ENCODE results near the gene MDM2.

Gene MDM2

DNA sequence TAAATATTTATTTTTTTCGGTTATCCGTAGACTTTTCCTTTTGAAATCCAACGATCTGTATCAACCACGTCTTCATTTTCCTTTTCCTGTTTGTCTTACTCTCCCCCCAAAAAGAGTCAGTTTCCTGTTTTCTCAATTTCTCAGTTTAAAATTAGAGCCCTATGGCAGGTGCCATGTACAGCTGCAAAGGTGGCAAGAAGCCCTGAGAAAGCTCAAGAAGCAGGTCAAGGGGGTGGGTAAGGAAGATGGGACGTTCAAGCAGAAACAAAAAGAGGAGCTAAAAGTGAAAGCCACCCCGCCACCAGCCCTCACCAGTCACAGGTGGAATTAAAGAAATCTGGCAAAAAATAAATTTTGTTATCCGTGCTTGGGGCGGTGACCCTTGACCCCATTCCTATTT, 35.3 kb upstream of the MDM2 start:
- DNase-seq (ENCODE audit: low spot score) = no peak
- TF ChIP-seq, protein P1, sequence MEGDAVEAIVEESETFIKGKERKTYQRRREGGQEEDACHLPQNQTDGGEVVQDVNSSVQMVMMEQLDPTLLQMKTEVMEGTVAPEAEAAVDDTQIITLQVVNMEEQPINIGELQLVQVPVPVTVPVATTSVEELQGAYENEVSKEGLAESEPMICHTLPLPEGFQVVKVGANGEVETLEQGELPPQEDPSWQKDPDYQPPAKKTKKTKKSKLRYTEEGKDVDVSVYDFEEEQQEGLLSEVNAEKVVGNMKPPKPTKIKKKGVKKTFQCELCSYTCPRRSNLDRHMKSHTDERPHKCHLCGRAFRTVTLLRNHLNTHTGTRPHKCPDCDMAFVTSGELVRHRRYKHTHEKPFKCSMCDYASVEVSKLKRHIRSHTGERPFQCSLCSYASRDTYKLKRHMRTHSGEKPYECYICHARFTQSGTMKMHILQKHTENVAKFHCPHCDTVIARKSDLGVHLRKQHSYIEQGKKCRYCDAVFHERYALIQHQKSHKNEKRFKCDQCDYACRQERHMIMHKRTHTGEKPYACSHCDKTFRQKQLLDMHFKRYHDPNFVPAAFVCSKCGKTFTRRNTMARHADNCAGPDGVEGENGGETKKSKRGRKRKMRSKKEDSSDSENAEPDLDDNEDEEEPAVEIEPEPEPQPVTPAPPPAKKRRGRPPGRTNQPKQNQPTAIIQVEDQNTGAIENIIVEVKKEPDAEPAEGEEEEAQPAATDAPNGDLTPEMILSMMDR (IDR thresholded peaks at IDR 0.05; ENCODE audit: extremely low read depth, insufficient read depth, missing control alignments) = no peak
- in situ Hi-C loops (cut with MboI; ENCODE audit: low pct_unique_long_range_greater_than_20kb, low sequenced_read_pairs, unreplicated experiment) = no loop called here

DNA sequence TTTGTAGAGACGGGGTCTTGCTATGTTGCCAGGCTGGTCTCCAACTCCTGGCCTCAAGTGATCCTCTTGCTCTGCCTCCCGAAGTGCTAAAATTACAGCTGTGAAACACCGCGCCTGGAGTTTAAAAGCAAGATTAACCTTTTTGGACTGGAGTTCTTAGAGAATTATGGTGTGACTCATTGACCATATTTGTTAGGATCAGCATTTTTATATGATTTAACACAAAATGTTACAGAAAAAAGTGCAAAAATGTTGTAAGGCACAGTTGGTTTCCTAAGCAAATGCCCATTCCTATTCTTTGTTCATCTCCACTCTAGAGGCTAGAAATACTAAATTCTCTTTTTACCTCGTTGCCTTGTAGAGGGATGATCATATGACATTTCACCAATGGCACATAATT, 34.4 kb upstream of the MDM2 start:
- TF ChIP-seq, protein P1 (IDR thresholded peaks at IDR 0.05; ENCODE audit: extremely low read depth, insufficient read depth, missing control alignments) = no peak
- DNase-seq (ENCODE audit: low spot score) = no peak
- in situ Hi-C loops (cut with MboI; ENCODE audit: low pct_unique_long_range_greater_than_20kb, low sequenced_read_pairs, unreplicated experiment) = no loop called here

DNA sequence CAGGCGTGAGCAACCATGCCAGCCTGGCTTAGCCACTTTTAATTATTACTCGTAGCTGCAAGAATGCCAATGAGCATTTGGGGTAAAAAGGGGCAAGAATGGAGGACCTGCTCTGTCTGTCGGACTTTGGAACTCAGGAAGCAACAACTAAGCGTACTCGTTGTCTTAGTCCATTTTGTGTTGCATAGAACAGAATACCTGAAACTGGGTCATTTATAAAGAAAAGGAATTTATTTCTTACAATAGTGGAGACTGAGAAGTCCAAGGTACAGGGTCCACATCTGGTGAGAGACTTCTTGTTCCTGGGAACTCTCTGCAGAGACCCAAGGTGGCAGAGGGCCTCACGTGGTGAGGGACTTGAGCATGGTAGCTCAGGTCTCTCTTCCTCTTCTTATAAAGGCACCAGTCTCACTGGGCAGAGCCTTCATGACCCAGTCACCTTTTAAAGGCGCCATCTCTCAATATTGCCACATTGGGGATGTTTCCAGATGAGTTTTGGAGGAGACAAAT, 32.8 kb upstream of the MDM2 start:
- TF ChIP-seq, protein P1 (IDR thresholded peaks at IDR 0.05; ENCODE audit: extremely low read depth, insufficient read depth, missing control alignments) = no peak
- in situ Hi-C loops (cut with MboI; ENCODE audit: low pct_unique_long_range_greater_than_20kb, low sequenced_read_pairs, unreplicated experiment) = no loop called here

DNA sequence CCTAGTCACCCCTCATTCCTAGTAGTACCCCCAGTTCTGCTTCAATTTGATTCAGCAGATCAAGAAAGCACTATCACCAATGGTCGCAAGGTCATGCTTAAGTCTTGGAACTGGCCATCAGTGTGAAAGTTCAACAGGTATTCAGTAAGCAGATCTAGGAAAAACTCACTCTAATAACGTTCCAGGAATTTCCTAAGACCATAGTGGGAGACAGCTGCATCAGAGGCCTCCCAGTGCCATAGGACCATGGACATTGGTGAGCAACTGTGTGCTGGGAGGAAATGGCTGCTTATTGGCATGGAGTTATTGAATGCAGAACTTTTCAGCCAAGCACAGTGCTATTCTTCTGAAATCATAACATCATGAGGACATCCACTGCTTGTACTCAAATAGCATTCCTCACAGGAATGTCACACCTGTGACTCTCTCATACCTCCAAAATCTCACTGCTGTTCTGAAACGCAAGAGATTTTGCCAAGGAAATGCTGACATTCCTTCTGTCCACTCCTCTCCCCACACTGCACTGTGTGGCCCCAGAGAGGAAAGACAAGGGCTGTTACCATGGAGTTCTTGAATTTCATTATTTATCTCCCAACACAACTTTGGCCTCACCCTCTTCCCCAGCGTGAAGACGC, 30.9 kb upstream of the MDM2 start:
- DNase-seq (ENCODE audit: low spot score) = no peak
- TF ChIP-seq, protein P1 (IDR thresholded peaks at IDR 0.05; ENCODE audit: extremely low read depth, insufficient read depth, missing control alignments) = no peak
- in situ Hi-C loops (cut with MboI; ENCODE audit: low pct_unique_long_range_greater_than_20kb, low sequenced_read_pairs, unreplicated experiment) = no loop called here

More for the DNA sequence above, 32.8 kb upstream of the MDM2 start:
- DNase-seq (ENCODE audit: low spot score) = no peak

DNA sequence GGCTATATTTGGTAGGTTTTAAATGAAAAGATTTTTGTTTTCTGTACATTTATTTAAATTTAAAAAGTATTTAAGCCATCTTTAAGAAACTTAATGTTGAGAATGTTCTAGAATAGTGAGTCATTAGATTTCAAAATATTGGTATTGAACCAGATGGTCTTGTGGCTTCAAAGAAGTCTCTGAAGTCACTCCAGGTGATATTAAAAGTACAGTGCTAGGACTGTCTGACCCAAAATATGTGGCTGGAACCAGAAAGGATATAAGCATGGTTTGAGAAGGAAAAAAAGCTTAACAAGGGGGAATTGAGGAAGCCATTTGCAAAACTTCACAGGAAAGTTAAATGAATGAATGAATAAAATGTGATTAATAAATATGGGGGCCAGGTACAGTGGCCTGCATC, 28.7 kb upstream of the MDM2 start:
- TF ChIP-seq, protein P1 (IDR thresholded peaks at IDR 0.05; ENCODE audit: extremely low read depth, insufficient read depth, missing control alignments) = no peak
- in situ Hi-C loops (cut with MboI; ENCODE audit: low pct_unique_long_range_greater_than_20kb, low sequenced_read_pairs, unreplicated experiment) = no loop called here
- DNase-seq (ENCODE audit: low spot score) = no peak

DNA sequence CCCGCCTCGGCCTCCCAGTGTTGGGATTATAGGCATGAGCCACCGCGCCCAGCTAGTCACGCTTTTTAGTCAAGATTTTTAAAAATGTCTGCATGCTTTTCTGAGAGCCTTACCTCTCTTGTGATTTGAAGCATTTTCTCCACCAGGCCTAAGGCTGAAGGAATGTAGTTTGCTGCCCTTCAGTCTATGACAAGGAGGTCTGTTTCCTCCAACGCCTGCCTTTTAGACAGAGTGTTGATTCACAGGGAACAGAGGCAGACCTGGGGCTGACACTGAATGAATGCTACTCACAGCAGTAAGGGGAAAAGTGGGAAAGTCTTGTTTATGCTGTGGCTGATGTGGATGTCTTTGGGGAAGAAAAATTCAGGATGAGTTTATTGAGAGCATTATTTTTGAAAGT, 27.2 kb upstream of the MDM2 start:
- TF ChIP-seq, protein P1 (IDR thresholded peaks at IDR 0.05; ENCODE audit: extremely low read depth, insufficient read depth, missing control alignments) = no peak
- in situ Hi-C loops (cut with MboI; ENCODE audit: low pct_unique_long_range_greater_than_20kb, low sequenced_read_pairs, unreplicated experiment) = no loop called here
- no peak for DNase-seq (ENCODE audit: low spot score)

Data from GM13977 (cell line).